Measurements from ENCODE around the gene NCAM1.
"Not testable (repeated sequence)": the region's sequence is repeated elsewhere in the genome, so short reads cannot be mapped to it uniquely, and the experiment has no call there.

NCAM1 gene

GRCh38 chr11:113282898-113283437 is 321.7 kb downstream of the NCAM1 start:
- no peak for FAIRE-seq

GRCh38 chr11:113283881-113284280 is 322.7 kb downstream of the NCAM1 start:
- no peak for FAIRE-seq

- no peak for FAIRE-seq
Measured at GRCh38 chr11:113286009-113286408, 324.8 kb downstream of the NCAM1 start.

- no peak for FAIRE-seq
Measured at GRCh38 chr11:113286509-113287497, 325.6 kb downstream of the NCAM1 start.

- FAIRE-seq = no peak
Measured at GRCh38 chr11:113287801-113288200, 326.6 kb downstream of the NCAM1 start.

GRCh38 chr11:113288286-113288863 is 327.2 kb downstream of the NCAM1 start:
- FAIRE-seq = no peak

GRCh38 chr11:113289431-113290187 is 328.4 kb downstream of the NCAM1 start:
- FAIRE-seq = no peak

- FAIRE-seq = no peak
Measured at GRCh38 chr11:113293936-113294335, 332.7 kb downstream of the NCAM1 start.

- no peak for FAIRE-seq
Measured at GRCh38 chr11:113295993-113296392, 334.8 kb downstream of the NCAM1 start.

GRCh38 chr11:113296447-113297205 is 335.4 kb downstream of the NCAM1 start:
- no peak for FAIRE-seq

GRCh38 chr11:113298496-113298895 is 337.3 kb downstream of the NCAM1 start:
- not testable (repeated sequence) for FAIRE-seq

- FAIRE-seq = no peak
Measured at GRCh38 chr11:113304916-113305315, 343.7 kb downstream of the NCAM1 start.

- no peak for FAIRE-seq
Measured at GRCh38 chr11:113305440-113306336, 344.5 kb downstream of the NCAM1 start.

- FAIRE-seq = no peak
Measured at GRCh38 chr11:113308601-113309000, 347.4 kb downstream of the NCAM1 start.

GRCh38 chr11:113311536-113311935 is 350.3 kb downstream of the NCAM1 start:
- FAIRE-seq = no peak

- FAIRE-seq = no peak
Measured at GRCh38 chr11:113313601-113314000, 352.4 kb downstream of the NCAM1 start.

GRCh38 chr11:113314065-113314388 is 352.8 kb downstream of the NCAM1 start:
- no peak for FAIRE-seq

GRCh38 chr11:113314389-113315301 is 353.4 kb downstream of the NCAM1 start, which contains the start of gene TTC12:
TTC12 (plus strand) TSS chr11:113314583; CDS start chr11:113316258, 1,675 bp downstream.
- no peak for FAIRE-seq

- FAIRE-seq = no peak
Measured at GRCh38 chr11:113315811-113316210, 354.6 kb downstream of the NCAM1 start.

GRCh38 chr11:113316256-113316655 is 355.0 kb downstream of the NCAM1 start:
- FAIRE-seq = no peak
